AG09309 (cell line): ENCODE data around the gene TMEM131.
"Not testable (repeated sequence)": the region's sequence is repeated elsewhere in the genome, so short reads cannot be mapped to it uniquely, and the experiment has no call there.

Source experiments
- DNase-seq: peaks from one replicate; pipeline ENCODE4 v3.0.0-alpha.2; 2010; ENCODE audit warnings: low read depth
- H3K4me3 ChIP-seq: 2 replicates; pipeline ENCODE4 v1.5.1; 2011; ENCODE audit warnings: mild to moderate bottlenecking, low read depth, low read length, moderate library complexity; ENCODE audit not compliant: control insufficient read depth
- CTCF ChIP-seq: IDR thresholded peaks from 2 replicates; pipeline ENCODE4 v1.5.1; 2011; ENCODE audit warnings: mild to moderate bottlenecking, low read depth, low read length, inconsistent platforms; ENCODE audit not compliant: insufficient read depth, control insufficient read depth; ENCODE audit errors: missing control alignments

The TMEM131 gene

DNA sequence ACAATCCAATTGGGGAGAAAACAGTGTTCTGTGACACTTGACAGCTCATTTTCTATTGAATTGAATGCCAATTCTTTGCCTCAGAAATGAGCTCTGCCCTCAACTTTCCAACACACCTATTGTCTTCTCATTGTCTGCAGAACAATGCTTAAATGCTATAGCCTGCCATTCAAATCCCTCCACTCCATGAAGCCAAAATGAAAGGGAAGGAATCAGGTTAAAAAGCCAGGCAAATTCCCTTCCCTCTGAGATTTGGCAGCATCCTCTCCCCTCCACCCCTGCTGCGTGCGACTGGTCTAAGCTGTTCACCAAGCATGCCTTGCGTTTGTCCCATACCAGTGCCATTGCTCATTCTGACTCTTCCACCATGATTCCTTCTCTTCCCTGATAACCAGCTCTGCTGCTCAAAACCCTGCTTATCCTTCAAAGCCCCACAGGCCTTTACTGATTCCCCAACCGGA, 32.4 kb upstream of the TMEM131 start:
- no peak for TF ChIP-seq CTCF
- H3K4me3 ChIP-seq = no peak overlapping the region
- DNase-seq = peak; percentile 29

DNA sequence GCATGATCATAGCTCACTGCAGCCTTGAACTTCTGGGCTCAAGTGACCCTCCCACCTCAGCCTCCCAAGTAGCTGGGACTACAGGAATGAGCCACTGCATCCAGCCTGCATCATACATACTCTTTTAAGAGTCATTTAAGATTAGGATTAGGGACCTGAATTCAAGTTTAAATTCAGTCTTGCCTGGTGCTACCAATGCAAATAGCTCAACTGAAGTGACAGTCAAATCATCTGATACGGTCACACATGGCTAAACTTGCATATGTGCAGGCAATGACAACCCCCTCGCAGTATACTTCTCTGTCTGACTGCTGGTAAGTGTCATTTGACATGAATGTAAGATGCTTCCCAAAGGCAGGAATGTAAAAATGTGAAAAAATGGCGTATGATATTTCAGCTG, 31.8 kb upstream of the TMEM131 start:
- DNase-seq = no peak
- TF ChIP-seq CTCF = no peak
- no peak overlapping the region for H3K4me3 ChIP-seq

DNA sequence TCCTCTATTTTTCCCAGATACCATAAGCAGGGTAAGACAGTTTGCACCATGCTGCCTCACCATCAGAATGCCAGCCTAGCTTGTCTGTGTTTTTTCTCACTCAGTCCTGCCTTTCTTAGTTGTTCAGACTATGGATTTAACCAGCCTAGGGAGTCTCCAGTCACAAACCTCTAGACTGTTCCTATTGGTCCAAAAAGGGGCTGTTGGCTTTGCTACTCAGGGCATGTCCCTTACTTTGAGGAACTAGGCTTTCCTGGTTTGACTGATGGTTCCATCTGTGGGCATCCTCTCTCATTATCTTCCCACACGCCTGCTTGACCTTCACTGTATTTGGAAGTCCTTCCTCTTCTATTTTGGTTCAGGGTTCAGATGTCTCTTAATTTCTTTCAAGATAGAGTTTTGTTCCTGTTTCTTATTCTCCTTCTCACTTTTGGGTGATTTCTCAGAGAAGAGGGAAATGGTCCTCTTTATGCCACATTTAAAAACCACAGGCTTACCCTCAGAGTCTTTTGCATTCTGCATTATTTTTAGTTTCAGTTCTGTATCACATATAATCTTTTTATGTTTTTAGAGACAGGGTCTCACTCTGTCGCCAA, 31.3 kb upstream of the TMEM131 start:
- TF ChIP-seq CTCF = no peak
- no peak overlapping the region for H3K4me3 ChIP-seq
- DNase-seq = no peak

GRCh38 chr2:98026292-98026691, 30.5 kb upstream of the TMEM131 start:
- TF ChIP-seq CTCF = no peak
- H3K4me3 ChIP-seq = no peak overlapping the region
- no peak for DNase-seq

DNA sequence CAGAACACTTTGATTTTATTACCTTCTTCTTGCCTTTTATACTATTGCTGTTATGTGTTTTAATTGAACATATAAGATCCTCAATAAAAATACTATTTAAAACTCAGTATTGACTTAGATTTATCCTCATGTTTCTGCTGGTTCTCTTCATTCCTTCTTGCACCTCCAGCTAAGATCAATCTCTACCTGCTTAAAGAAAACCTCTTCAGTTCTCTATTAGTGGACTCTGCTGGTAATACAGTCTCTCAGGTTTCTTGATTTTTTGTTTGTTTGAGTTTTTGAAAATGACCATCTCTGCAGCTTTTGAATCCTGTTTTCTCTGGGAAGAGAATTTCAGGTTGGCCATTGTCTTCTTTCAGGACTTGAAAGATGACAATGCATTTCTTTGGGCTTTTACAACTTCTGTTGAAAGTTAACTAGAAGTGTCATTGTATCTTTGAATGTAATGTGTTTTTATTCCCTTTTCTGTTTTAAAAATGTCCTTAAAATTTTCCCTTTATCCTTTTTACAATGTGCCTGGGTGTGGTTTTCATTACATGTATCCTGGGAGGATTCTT, 29.8 kb upstream of the TMEM131 start:
- no peak overlapping the region for H3K4me3 ChIP-seq
- TF ChIP-seq CTCF = peak; percentile 19
- DNase-seq = no peak

GRCh38 chr2:98022067-98022466, 26.3 kb upstream of the TMEM131 start:
- not testable (repeated sequence) for H3K4me3 ChIP-seq, DNase-seq

DNA sequence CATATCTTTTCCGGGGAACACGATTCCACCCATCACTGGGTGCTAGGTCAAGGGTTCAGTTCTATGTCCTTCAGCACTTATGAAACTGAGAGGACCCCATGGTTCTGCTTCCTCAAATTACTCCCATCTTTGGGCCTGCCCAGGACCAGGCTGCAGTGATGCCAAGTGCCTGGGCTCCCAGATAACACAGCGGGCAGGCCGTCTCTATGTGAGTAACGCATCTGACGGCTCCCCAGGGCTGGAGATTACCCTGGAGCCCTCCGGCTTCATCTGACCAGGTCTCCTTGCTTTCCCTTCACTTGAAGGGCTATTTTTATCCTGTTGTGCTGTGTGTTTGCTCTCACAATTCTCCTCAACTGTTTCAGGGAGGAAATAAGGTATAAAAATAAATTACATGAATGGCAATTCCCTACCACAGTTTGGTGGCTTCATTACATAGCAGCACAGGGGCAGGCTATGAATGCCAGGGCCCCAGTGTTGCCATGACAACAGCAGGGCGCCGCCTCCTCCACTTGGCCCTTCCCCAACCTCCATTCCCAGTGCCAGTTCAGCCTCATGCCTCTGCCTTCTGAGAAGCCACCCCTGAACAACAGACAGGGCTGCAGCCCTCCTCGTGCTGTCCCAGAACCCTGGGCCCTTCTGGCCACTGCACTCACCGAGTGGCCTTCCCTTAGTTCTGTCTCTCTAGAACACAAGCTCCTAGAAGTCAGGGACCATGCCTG, 25.4 kb upstream of the TMEM131 start:
- TF ChIP-seq CTCF = no peak
- no peak for DNase-seq
- no peak overlapping the region for H3K4me3 ChIP-seq
